H9 (cell line): Measurements from ENCODE around the gene SF1. TPM values are rescaled to one million over a fixed set of nuclear protein-coding genes. Genes with fewer than 3 reads are reported as not detected.

Experiments used
- DNase-seq: peaks from one replicate; pipeline ENCODE4 v3.0.0-alpha.2; 2017
- H2AFZ ChIP-seq: one replicate; pipeline ENCODE4 v1.6.1; 2013; ENCODE audit warnings: mild to moderate bottlenecking, low read length, control low read depth, moderate library complexity
- H2AK5ac ChIP-seq: 2 replicates; pipeline ENCODE4 v1.6.1; 2013; ENCODE audit warnings: low read length, control low read depth, mixed read lengths; ENCODE audit not compliant: insufficient read length
- H2BK120ac ChIP-seq: one replicate; pipeline ENCODE4 v1.6.1; 2013; ENCODE audit warnings: low read depth, mild to moderate bottlenecking, low read length, control low read depth, inconsistent platforms; ENCODE audit not compliant: poor library complexity, severe bottlenecking
- H2BK12ac ChIP-seq: 2 replicates; pipeline ENCODE4 v1.6.1; 2013; ENCODE audit warnings: low read length, control low read depth, mixed read lengths, low read depth; ENCODE audit not compliant: insufficient read length
- H2BK15ac ChIP-seq: 2 replicates; pipeline ENCODE4 v1.6.1; 2013; ENCODE audit warnings: low read depth, low read length, control low read depth
- H2BK20ac ChIP-seq: one replicate; pipeline ENCODE4 v1.6.1; 2013; ENCODE audit warnings: low read depth, mild to moderate bottlenecking, low read length, control low read depth, inconsistent platforms; ENCODE audit not compliant: poor library complexity, severe bottlenecking
- H2BK5ac ChIP-seq: 2 replicates; pipeline ENCODE4 v1.6.1; 2013; ENCODE audit warnings: low read length, control low read depth, mixed read lengths; ENCODE audit not compliant: insufficient read length
- H3K14ac ChIP-seq: 2 replicates; pipeline ENCODE4 v1.6.1; 2013; ENCODE audit warnings: low read length, control low read depth; ENCODE audit not compliant: insufficient read depth
- H3K18ac ChIP-seq: 2 replicates; pipeline ENCODE4 v1.6.1; 2013; ENCODE audit warnings: low read depth, mild to moderate bottlenecking, mixed read lengths, low read length, control low read depth; ENCODE audit not compliant: insufficient read length
- H3K23ac ChIP-seq: 2 replicates; pipeline ENCODE4 v1.6.1; 2013; ENCODE audit warnings: low read length, control low read depth, mixed read lengths, low read depth; ENCODE audit not compliant: insufficient read length
- H3K23me2 ChIP-seq: 2 replicates; pipeline ENCODE4 v1.6.1; 2013; ENCODE audit warnings: low read depth, mild to moderate bottlenecking, mixed read lengths, low read length, control low read depth; ENCODE audit not compliant: insufficient read length, poor library complexity, severe bottlenecking
- H3K27ac ChIP-seq: 2 replicates; pipeline ENCODE4 v1.5.1; 2013; ENCODE audit warnings: low read length, control low read depth, mixed read lengths, low read depth; ENCODE audit not compliant: insufficient read length
- H3K27me3 ChIP-seq: 2 replicates; pipeline ENCODE4 v1.6.1; 2013; ENCODE audit warnings: low read length, control low read depth, inconsistent platforms; ENCODE audit not compliant: insufficient read depth
- H3K4ac ChIP-seq: 2 replicates; pipeline ENCODE4 v1.6.1; 2013; ENCODE audit warnings: low read depth, mild to moderate bottlenecking, control low read depth, inconsistent platforms, low read length, moderate library complexity
- H3K4me1 ChIP-seq: 2 replicates; pipeline ENCODE4 v1.6.1; 2013; ENCODE audit warnings: low read length, control low read depth, inconsistent platforms; ENCODE audit not compliant: insufficient read depth
- H3K4me2 ChIP-seq: 2 replicates; pipeline ENCODE4 v1.6.1; 2013; ENCODE audit warnings: low read length, control low read depth, mixed read lengths; ENCODE audit not compliant: insufficient read length, insufficient read depth
- H3K56ac ChIP-seq: 2 replicates; pipeline ENCODE4 v1.6.1; 2013; ENCODE audit warnings: low read depth, mild to moderate bottlenecking, mixed read lengths, low read length, control low read depth; ENCODE audit not compliant: insufficient read length
- H3K79me1 ChIP-seq: 2 replicates; pipeline ENCODE4 v1.6.1; 2013; ENCODE audit warnings: low read depth, mild to moderate bottlenecking, moderate library complexity, low read length, control low read depth, inconsistent platforms; ENCODE audit not compliant: insufficient read depth, poor library complexity, severe bottlenecking
- H3K79me2 ChIP-seq: 2 replicates; pipeline ENCODE4 v1.6.1; 2013; ENCODE audit warnings: low read length, control low read depth, inconsistent platforms; ENCODE audit not compliant: insufficient read depth
- H3K9ac ChIP-seq: 2 replicates; pipeline ENCODE4 v1.6.1; 2013; ENCODE audit warnings: low read length, control low read depth, mixed read lengths; ENCODE audit not compliant: insufficient read length; ENCODE audit errors: extremely low read depth
- H3K9me3 ChIP-seq: one replicate; pipeline ENCODE4 v1.6.1; 2013; ENCODE audit warnings: low read depth, low read length, inconsistent platforms; ENCODE audit not compliant: control insufficient read depth
- H3T11ph ChIP-seq: one replicate; pipeline ENCODE4 v1.6.1; 2013; ENCODE audit warnings: mild to moderate bottlenecking, low read length, control low read depth, inconsistent platforms
- H4K20me1 ChIP-seq: one replicate; pipeline ENCODE4 v1.6.1; 2013; ENCODE audit not compliant: control insufficient read depth, insufficient read length, insufficient read depth
- H4K5ac ChIP-seq: 2 replicates; pipeline ENCODE4 v1.6.1; 2013; ENCODE audit warnings: low read depth, mild to moderate bottlenecking, mixed read lengths, low read length, control low read depth; ENCODE audit not compliant: insufficient read length
- H4K8ac ChIP-seq: replicated peaks from 2 replicates; pipeline ENCODE4 v1.6.1; 2013; ENCODE audit warnings: low read length, control low read depth, mixed read lengths, low read depth; ENCODE audit not compliant: insufficient read length
- H4K91ac ChIP-seq: 2 replicates; pipeline ENCODE4 v1.6.1; 2013; ENCODE audit warnings: low read depth, mild to moderate bottlenecking, moderate library complexity, mixed read lengths, low read length, control low read depth; ENCODE audit not compliant: insufficient read length
- H3K27ac Mint-ChIP-seq, 3 experiments: 2 replicates in 2 of 3; 3 replicates in 1 of 3; pipeline ENCODE4 v1.8.0; 2020 to 2021; ENCODE audit warnings: mixed read lengths in 3 of 3, mild to moderate bottlenecking in 1 of 3, moderate library complexity in 1 of 3
- H3K27me3 Mint-ChIP-seq: 2 replicates; pipeline ENCODE4 v1.8.0; 2021; ENCODE audit warnings: low read depth, mild to moderate bottlenecking, moderate library complexity, mixed read lengths
- H3K36me3 Mint-ChIP-seq, 3 experiments: 2 replicates in 2 of 3; 3 replicates in 1 of 3; pipeline ENCODE4 v1.8.0; 2020 to 2021; ENCODE audit warnings: low read depth in 3 of 3, mixed read lengths in 3 of 3; ENCODE audit not compliant: insufficient read depth in 1 of 3
- H3K4me1 Mint-ChIP-seq, 2 experiments: 2 replicates each; pipeline ENCODE4 v1.8.0; 2020; ENCODE audit warnings: mixed read lengths in 2 of 2
- H3K4me3 Mint-ChIP-seq, 2 experiments: 2 replicates in 1 of 2; 3 replicates in 1 of 2; pipeline ENCODE4 v1.8.0; 2020 to 2021; ENCODE audit warnings: mild to moderate bottlenecking in 2 of 2, mixed read lengths in 2 of 2, moderate library complexity in 1 of 2
- H3K9me3 Mint-ChIP-seq, 2 experiments: 2 replicates in 1 of 2; 3 replicates in 1 of 2; pipeline ENCODE4 v1.8.0; 2020; ENCODE audit warnings: mild to moderate bottlenecking in 2 of 2, mixed read lengths in 2 of 2, moderate library complexity in 1 of 2
- CTCF ChIP-seq: fragments of 200-600 bp; sonication (generic); conservative IDR thresholded peaks from 3 replicates; pipeline ENCODE4 v1.8.0; 2021; ENCODE audit warnings: antibody characterized with exemption, mild to moderate bottlenecking
- WGBS: extraction: QIAGEN DNeasy Blood & Tissue Kit; methylation state at CpG from one replicate; pipeline ENCODE4 v1.1.7; 2013; ENCODE audit warnings: missing lambda C conversion rate, low lambda C conversion rate, mixed read lengths; ENCODE audit not compliant: insufficient read length; ENCODE audit errors: extremely low coverage; 5-methylcytosine and 5-hydroxymethylcytosine counted together
- total RNA-seq: library from RNA; stranded (reverse); gene quantifications from 2 replicates; pipeline ENCODE4 v1.2.1, GENCODE V29; 2021

SF1 gene
- total RNA-seq, 1 experiment from 2014 or later: 528 TPM

GRCh38 chr11:64790205-64791095 lies 12.1 kb upstream of the SF1 start:
- Mint-ChIP-seq H3K27ac (peak overlapping the region in 1 of 3 experiments; percentile 84; a peak in 2 of 7 replicates), H3K36me3 (peaks cover 0 to 6% (median 6%) of the 10 kb centered on the region in 3 experiments; a peak in 2 of 7 replicates), H3K4me1 (0 out of 4 replicates have a peak, but pooled peaks cover 0 to 2% of the 10 kb centered on the region in 2 experiments), H3K27me3 (no peaks in the 10 kb centered on the region), H3K9me3 (no peaks in the 10 kb centered on the region), H3K4me3 (no peak overlapping the region)
- no peaks in the 10 kb centered on the region for H3K9me3 ChIP-seq
- H3K79me1 ChIP-seq: no peaks in the 10 kb centered on the region
- no peak overlapping the region for H4K5ac ChIP-seq
- no peak for TF ChIP-seq CTCF
- no peak overlapping the region for H3K4me2 ChIP-seq
- no peaks in the 10 kb centered on the region for H3K79me2 ChIP-seq
- no peak overlapping the region for H3K56ac ChIP-seq
- H4K91ac ChIP-seq: no peak overlapping the region
- H3K23me2 ChIP-seq: no peaks in the 10 kb centered on the region
- H4K8ac ChIP-seq: no peak overlapping the region
- no peak overlapping the region for H3K23ac ChIP-seq
- H2BK15ac ChIP-seq: no peak overlapping the region
- H3K27me3 ChIP-seq: no peaks in the 10 kb centered on the region
- H3K14ac ChIP-seq: no peak overlapping the region
- H4K20me1 ChIP-seq: no peaks in the 10 kb centered on the region
- no peak for DNase-seq
- no peak overlapping the region for H3K18ac ChIP-seq
- no CpG with 5 or more reads among the region's 25 CpGs for WGBS
- no peak overlapping the region for H3T11ph ChIP-seq
- H3K27ac ChIP-seq: no peak overlapping the region
- no peak overlapping the region for H2AK5ac ChIP-seq
- no peak overlapping the region for H3K9ac ChIP-seq
- H2BK20ac ChIP-seq: no peak overlapping the region
- H2BK5ac ChIP-seq: no peak overlapping the region
- H3K4ac ChIP-seq: no peak overlapping the region
- H3K4me1 ChIP-seq: no peaks in the 10 kb centered on the region
- no peak overlapping the region for H2BK12ac ChIP-seq
- no peak overlapping the region for H2BK120ac ChIP-seq
- H2AFZ ChIP-seq: no peak overlapping the region
